Left hindlimb (tissue), 1 donor: Measurements from ENCODE around the gene ATG13.

Experiments used
- DNase-seq: peaks from one replicate; pipeline ENCODE4 v3.0.0-alpha.2; 2018

The ATG13 gene

GRCh38 chr11:46609386-46609785, 8.0 kb upstream of the ATG13 start:
- no peak for DNase-seq

- DNase-seq = no peak
Observed at GRCh38 chr11:46611526-46612304, 5.6 kb upstream of the ATG13 start.

- DNase-seq = no peak
Observed at GRCh38 chr11:46612326-46612725, 5.0 kb upstream of the ATG13 start.

GRCh38 chr11:46615756-46616155, 1.6 kb upstream of the ATG13 start:
- DNase-seq = no peak

- DNase-seq = no peak
Observed at GRCh38 chr11:46616551-46617133, 711 bp upstream of the ATG13 start.

- DNase-seq = no peak
Observed at GRCh38 chr11:46617972-46618314, 590 bp downstream of the ATG13 start.

- DNase-seq = no peak
Observed at GRCh38 chr11:46618837-46619236, 1.5 kb downstream of the ATG13 start.

GRCh38 chr11:46625406-46625805, 8.1 kb downstream of the ATG13 start:
- DNase-seq = no peak

- DNase-seq = no peak
Observed at GRCh38 chr11:46628961-46629360, 11.6 kb downstream of the ATG13 start.

- DNase-seq = no peak
Observed at GRCh38 chr11:46630237-46630636, 12.9 kb downstream of the ATG13 start.

GRCh38 chr11:46631676-46632075, 14.3 kb downstream of the ATG13 start:
- DNase-seq = no peak

GRCh38 chr11:46632502-46632901, 15.1 kb downstream of the ATG13 start:
- DNase-seq = no peak

- no peak for DNase-seq
Observed at GRCh38 chr11:46633291-46634217, 16.2 kb downstream of the ATG13 start.

GRCh38 chr11:46635557-46636139, 18.3 kb downstream of the ATG13 start:
- DNase-seq = no peak

- DNase-seq = no peak
Observed at GRCh38 chr11:46637546-46637945, 20.2 kb downstream of the ATG13 start.

GRCh38 chr11:46639197-46639839, 22.0 kb downstream of the ATG13 start:
- no peak for DNase-seq

GRCh38 chr11:46640036-46640788, 22.9 kb downstream of the ATG13 start:
- DNase-seq = no peak

GRCh38 chr11:46641639-46642038, 24.3 kb downstream of the ATG13 start:
- no peak for DNase-seq

- DNase-seq = no peak
Observed at GRCh38 chr11:46642627-46643335, 25.4 kb downstream of the ATG13 start.

- no peak for DNase-seq
Observed at GRCh38 chr11:46643531-46643930, 26.2 kb downstream of the ATG13 start.

- no peak for DNase-seq
Observed at GRCh38 chr11:46643986-46644385, 26.6 kb downstream of the ATG13 start.
